GM12892 (cell line): ENCODE data around the gene SRCIN1.

Experiments used
- DNase-seq: peaks from one replicate; pipeline ENCODE4 v3.0.0; 2011; ENCODE audit not compliant: insufficient read length
- FAIRE-seq: peaks from 2 replicates; lab custom pipeline; 2011; peaks lifted over from hg19 to GRCh38; lab: Jason Lieb, UNC
- POLR2A ChIP-seq: IDR thresholded peaks from 2 replicates; pipeline ENCODE4 v1.6.1; 2011; ENCODE audit warnings: low read depth, low read length, control low read depth
- POLR2AphosphoS5 ChIP-seq: IDR thresholded peaks from 2 replicates; pipeline ENCODE4 v1.6.1; 2011; ENCODE audit warnings: low read depth, low read length, control low read depth
- TAF1 ChIP-seq: IDR thresholded peaks from 2 replicates; pipeline ENCODE4 v1.6.1; 2011; ENCODE audit warnings: low read depth, mild to moderate bottlenecking, control low read depth, low read length, borderline replicate concordance

Gene SRCIN1

GRCh38 chr17:38590988-38591758 lies 14.6 kb downstream of the SRCIN1 start:
- DNase-seq: no peak
- no peak for TF ChIP-seq POLR2AphosphoS5
- TF ChIP-seq POLR2A: no peak
- no peak for TF ChIP-seq TAF1
- no peak for FAIRE-seq

- DNase-seq (no peak), FAIRE-seq (no peak)
- TF ChIP-seq TAF1: no peak
Observed at GRCh38 chr17:38589462-38590114, 16.2 kb downstream of the SRCIN1 start.

- no peak for FAIRE-seq
- no peak for DNase-seq
Observed at GRCh38 chr17:38588788-38589174, 17.0 kb downstream of the SRCIN1 start.

GRCh38 chr17:38587947-38588787 lies 17.6 kb downstream of the SRCIN1 start:
- FAIRE-seq (no peak), DNase-seq (no peak)
- TF ChIP-seq POLR2AphosphoS5 (no peak), TAF1 (no peak), POLR2A (no peak)

More at GRCh38 chr17:38588788-38589174, 17.0 kb downstream of the SRCIN1 start:
- TF ChIP-seq POLR2AphosphoS5: no peak
- no peak for TF ChIP-seq TAF1
- TF ChIP-seq POLR2A: no peak

- no peak for TF ChIP-seq POLR2A
- DNase-seq (no peak), FAIRE-seq (no peak)
Observed at GRCh38 chr17:38587203-38587602, 18.5 kb downstream of the SRCIN1 start.

GRCh38 chr17:38586788-38587187 lies 19.0 kb downstream of the SRCIN1 start:
- no peak for DNase-seq

GRCh38 chr17:38585918-38586529 lies 19.7 kb downstream of the SRCIN1 start:
- FAIRE-seq: no peak
- no peak for DNase-seq
- no peak for TF ChIP-seq POLR2AphosphoS5
- no peak for TF ChIP-seq POLR2A
- no peak for TF ChIP-seq TAF1

More at GRCh38 chr17:38586788-38587187, 19.0 kb downstream of the SRCIN1 start:
- FAIRE-seq: no peak
- no peak for TF ChIP-seq POLR2AphosphoS5
- TF ChIP-seq TAF1: no peak
- TF ChIP-seq POLR2A: no peak

GRCh38 chr17:38585056-38585917 lies 20.5 kb downstream of the SRCIN1 start:
- FAIRE-seq (no peak), DNase-seq (no peak)
- TF ChIP-seq TAF1 (no peak), POLR2AphosphoS5 (no peak), POLR2A (no peak)

- peak; percentile 85 for DNase-seq
- FAIRE-seq: no peak
- TF ChIP-seq TAF1: no peak
Observed at GRCh38 chr17:38584350-38584925, 21.3 kb downstream of the SRCIN1 start.

- DNase-seq (no peak), FAIRE-seq (no peak)
- no peak for TF ChIP-seq POLR2AphosphoS5
- no peak for TF ChIP-seq POLR2A
- TF ChIP-seq TAF1: no peak
Observed at GRCh38 chr17:38583828-38584349, 21.9 kb downstream of the SRCIN1 start.
